ENCODE results near the gene ZMYND12. TPM values are rescaled to one million over a fixed set of nuclear protein-coding genes. Genes with fewer than 3 reads are reported as not detected.
"Not testable (repeated sequence)": the region's sequence is repeated elsewhere in the genome, so short reads cannot be mapped to it uniquely, and the experiment has no call there.

Gene ZMYND12
- total RNA-seq, 1 donor from 2014 or later: 0.49 TPM

DNA sequence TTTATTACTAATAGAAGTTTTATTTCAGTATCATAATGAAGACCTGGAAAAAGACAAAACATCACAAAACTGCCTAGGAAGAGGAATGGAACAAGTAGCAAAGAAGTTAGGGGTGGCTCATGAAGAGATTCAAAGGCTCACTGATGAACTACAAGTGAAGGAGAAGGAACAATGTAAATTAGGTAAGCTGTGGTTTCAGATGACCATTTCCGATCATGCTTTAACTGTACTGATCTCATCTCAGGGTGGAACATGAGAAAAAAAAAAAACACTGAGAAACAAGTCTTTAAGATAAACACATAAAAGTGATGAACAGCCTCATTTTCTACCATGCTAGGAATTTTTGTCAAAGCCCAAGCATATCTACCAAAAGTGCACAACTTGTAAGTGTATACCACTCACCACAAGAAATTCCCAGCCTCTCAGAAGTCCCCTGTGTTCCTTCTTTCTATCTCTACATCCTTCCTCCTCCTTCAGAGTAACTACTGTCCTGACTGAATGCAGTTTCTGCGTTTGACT is 26.9 kb upstream of the ZMYND12 start:
- Mint-ChIP-seq H3K4me1 (ENCODE audit: low read depth, unreplicated experiment) (peaks cover 6% of the 10 kb centered on the region), H3K36me3 (ENCODE audit: unreplicated experiment) (no peaks in the 10 kb centered on the region), H3K27ac (ENCODE audit: unreplicated experiment) (no peak overlapping the region), H3K9me3 (ENCODE audit: unreplicated experiment) (peaks cover 5% of the 10 kb centered on the region), H3K27me3 (ENCODE audit: unreplicated experiment) (peaks cover 1% of the 10 kb centered on the region), H3K4me3 (ENCODE audit: unreplicated experiment) (no peak overlapping the region)
- TF ChIP-seq, protein P1, sequence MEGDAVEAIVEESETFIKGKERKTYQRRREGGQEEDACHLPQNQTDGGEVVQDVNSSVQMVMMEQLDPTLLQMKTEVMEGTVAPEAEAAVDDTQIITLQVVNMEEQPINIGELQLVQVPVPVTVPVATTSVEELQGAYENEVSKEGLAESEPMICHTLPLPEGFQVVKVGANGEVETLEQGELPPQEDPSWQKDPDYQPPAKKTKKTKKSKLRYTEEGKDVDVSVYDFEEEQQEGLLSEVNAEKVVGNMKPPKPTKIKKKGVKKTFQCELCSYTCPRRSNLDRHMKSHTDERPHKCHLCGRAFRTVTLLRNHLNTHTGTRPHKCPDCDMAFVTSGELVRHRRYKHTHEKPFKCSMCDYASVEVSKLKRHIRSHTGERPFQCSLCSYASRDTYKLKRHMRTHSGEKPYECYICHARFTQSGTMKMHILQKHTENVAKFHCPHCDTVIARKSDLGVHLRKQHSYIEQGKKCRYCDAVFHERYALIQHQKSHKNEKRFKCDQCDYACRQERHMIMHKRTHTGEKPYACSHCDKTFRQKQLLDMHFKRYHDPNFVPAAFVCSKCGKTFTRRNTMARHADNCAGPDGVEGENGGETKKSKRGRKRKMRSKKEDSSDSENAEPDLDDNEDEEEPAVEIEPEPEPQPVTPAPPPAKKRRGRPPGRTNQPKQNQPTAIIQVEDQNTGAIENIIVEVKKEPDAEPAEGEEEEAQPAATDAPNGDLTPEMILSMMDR (IDR thresholded peaks at IDR 0.05; ENCODE audit: partially characterized antibody, unreplicated experiment): no peak
- DNase-seq: no peak

DNA sequence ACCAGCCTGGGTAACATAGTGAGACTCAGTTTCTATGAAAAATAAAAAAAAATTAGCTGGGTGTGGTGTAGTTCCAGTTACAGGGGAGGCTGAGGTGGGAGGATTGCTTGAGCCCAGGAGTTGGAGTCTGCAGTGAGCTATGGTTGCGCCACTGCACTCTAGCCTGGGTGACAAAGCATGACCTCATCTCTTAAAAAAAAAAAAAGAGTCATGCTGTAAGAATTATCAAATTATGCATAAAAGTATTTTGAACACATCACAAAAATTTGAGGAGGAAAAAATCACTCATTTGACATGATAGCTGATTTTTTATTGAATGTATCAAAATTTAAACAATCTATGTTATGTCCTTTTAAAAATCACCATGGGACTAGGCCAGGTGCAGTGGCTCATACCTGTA is 25.1 kb upstream of the ZMYND12 start:
- peaks cover 6% of the 10 kb centered on the region for H3K4me1 Mint-ChIP-seq (ENCODE audit: low read depth, unreplicated experiment)
- H3K36me3 Mint-ChIP-seq (ENCODE audit: unreplicated experiment): no peaks in the 10 kb centered on the region
- DNase-seq: no peak
- H3K4me3 Mint-ChIP-seq (ENCODE audit: unreplicated experiment): no peak overlapping the region
- H3K27ac Mint-ChIP-seq (ENCODE audit: unreplicated experiment): peak overlapping the region; percentile 28
- H3K27me3 Mint-ChIP-seq (ENCODE audit: unreplicated experiment): peaks cover 1% of the 10 kb centered on the region
- TF ChIP-seq, protein P1 (IDR thresholded peaks at IDR 0.05; ENCODE audit: partially characterized antibody, unreplicated experiment): no peak
- peaks cover 5% of the 10 kb centered on the region for H3K9me3 Mint-ChIP-seq (ENCODE audit: unreplicated experiment)

DNA sequence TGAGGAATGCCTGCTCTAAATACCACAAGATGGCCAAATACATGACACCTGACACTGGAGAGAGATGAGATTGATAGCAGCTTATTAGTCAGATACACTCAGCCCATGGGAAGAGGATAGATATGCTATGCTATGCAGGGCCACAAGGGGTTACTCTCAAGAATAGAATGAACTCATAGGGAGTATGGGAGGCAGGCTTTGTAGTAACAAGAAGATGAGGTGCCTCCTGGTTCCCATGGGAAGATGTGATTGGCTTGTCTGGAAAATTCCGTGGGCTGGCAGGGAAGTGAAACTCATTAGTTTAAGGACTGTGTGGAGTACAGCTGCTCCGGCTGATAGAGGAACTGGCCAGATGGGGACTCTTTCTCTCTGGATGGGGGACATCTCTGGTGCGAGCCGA is 23.8 kb upstream of the ZMYND12 start:
- H3K27ac Mint-ChIP-seq (ENCODE audit: unreplicated experiment): peak overlapping the region; percentile 67
- peaks cover 5% of the 10 kb centered on the region for H3K9me3 Mint-ChIP-seq (ENCODE audit: unreplicated experiment)
- peak overlapping the region; percentile 53 for H3K4me3 Mint-ChIP-seq (ENCODE audit: unreplicated experiment)
- H3K27me3 Mint-ChIP-seq (ENCODE audit: unreplicated experiment): peaks cover 1% of the 10 kb centered on the region
- H3K36me3 Mint-ChIP-seq (ENCODE audit: unreplicated experiment): no peaks in the 10 kb centered on the region
- peaks cover 6% of the 10 kb centered on the region for H3K4me1 Mint-ChIP-seq (ENCODE audit: low read depth, unreplicated experiment)
- peak; percentile 55 for DNase-seq
- TF ChIP-seq, protein P1 (IDR thresholded peaks at IDR 0.05; ENCODE audit: partially characterized antibody, unreplicated experiment): peak; percentile 40

DNA sequence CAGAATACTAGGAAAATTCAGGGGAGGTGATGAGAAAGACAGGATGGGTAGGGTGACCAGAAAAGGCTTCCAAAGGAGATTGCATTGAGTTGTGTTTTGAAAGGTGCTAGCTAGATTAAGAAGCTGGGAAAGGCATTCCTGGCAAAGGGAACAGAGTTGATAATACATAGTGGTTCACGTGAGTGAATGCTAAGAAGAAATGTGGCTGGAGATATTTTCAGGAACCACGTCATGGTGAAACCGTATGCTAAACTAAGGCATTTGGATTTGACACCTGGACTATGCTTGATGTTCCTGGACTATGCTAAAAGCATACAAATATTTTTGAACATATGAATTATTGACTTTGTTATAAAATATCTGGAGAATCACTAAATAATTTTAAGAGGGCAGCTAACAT is 22.0 kb upstream of the ZMYND12 start:
- no peak for DNase-seq
- no peak overlapping the region for H3K27ac Mint-ChIP-seq (ENCODE audit: unreplicated experiment)
- peaks cover 6% of the 10 kb centered on the region for H3K4me1 Mint-ChIP-seq (ENCODE audit: low read depth, unreplicated experiment)
- H3K36me3 Mint-ChIP-seq (ENCODE audit: unreplicated experiment): no peaks in the 10 kb centered on the region
- peaks cover 5% of the 10 kb centered on the region for H3K9me3 Mint-ChIP-seq (ENCODE audit: unreplicated experiment)
- no peaks in the 10 kb centered on the region for H3K27me3 Mint-ChIP-seq (ENCODE audit: unreplicated experiment)
- TF ChIP-seq, protein P1 (IDR thresholded peaks at IDR 0.05; ENCODE audit: partially characterized antibody, unreplicated experiment): no peak
- H3K4me3 Mint-ChIP-seq (ENCODE audit: unreplicated experiment): no peak overlapping the region

DNA sequence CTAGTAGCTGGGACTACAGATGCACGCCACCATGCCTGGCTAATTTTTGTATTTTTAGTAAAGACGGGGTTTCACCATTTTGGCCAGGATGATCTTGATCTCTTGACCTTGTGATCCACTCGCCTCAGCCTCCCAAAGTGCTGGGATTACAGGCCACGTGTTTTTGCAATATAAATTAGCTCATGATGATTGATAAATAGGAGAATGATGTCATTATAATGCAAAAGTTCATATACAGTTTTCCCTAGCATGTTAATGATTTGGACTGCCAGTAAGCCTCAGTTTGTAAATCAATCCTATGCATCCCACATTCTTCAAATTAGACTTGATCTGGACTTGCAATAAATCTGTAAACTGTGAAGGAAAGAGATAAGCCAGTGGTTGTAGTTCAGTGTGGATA is 21.5 kb upstream of the ZMYND12 start:
- H3K36me3 Mint-ChIP-seq (ENCODE audit: unreplicated experiment); H3K27ac Mint-ChIP-seq (ENCODE audit: unreplicated experiment); H3K4me1 Mint-ChIP-seq (ENCODE audit: low read depth, unreplicated experiment); H3K4me3 Mint-ChIP-seq (ENCODE audit: unreplicated experiment); H3K9me3 Mint-ChIP-seq (ENCODE audit: unreplicated experiment); DNase-seq; H3K27me3 Mint-ChIP-seq (ENCODE audit: unreplicated experiment): not testable (repeated sequence)
